Activated T-helper 1 cell treated with anti-CD3 and anti-CD28 coated beads, Interleukin-2, amount 50 U/mL, for 16 hours (primary cell): Measurements from ENCODE around the gene HSPB1.
A peak's percentile ranks its signal among the peaks of the same experiment; 100 is the strongest.
"Not testable (repeated sequence)": the region's sequence is repeated elsewhere in the genome, so short reads cannot be mapped to it uniquely, and the experiment has no call there.

Experiments used
- DNase-seq, 2 donors: peaks; one replicate each; pipeline ENCODE4 v3.0.0-alpha.2; 2020; ENCODE audit warnings: low read depth in 1 of 2, low spot score in 1 of 2

HSPB1 gene

DNA sequence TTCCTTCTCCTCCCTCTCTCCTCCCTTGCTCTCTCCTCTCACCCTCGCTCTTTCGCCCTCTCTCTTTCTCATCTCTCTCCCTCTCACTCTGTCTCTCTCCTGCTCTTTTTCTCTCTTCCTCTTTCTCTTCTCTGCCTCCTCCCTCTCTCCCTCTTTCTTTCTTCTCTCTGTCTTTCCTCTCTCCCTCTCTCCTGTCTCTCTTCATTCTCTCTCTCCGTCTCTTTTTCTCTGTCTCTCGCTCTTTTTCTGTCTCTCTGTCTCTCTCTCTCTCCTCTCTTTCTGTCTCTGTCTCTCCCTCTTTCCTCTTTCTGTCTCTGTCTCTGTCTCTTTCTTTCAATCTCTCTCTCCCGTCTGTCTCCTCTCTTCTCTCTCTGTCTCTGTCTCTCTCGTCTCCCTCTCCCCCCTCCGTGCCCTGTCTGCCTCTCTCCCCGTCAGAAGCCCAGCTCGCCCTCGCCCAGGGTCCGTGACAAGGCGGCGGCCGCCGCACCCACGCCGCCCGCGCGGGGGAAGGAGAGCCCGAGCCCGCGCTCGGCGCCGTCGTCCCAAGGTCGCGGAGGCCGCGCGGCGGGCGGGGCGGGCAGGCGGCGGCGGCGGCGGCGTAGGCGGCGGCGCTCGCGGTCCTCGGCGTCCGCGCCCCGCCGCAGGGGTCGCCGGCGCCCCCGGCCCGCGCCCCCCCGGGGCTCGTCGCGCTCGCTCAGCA is 21.3 kb upstream of the HSPB1 start:
- DNase-seq = no peak

DNA sequence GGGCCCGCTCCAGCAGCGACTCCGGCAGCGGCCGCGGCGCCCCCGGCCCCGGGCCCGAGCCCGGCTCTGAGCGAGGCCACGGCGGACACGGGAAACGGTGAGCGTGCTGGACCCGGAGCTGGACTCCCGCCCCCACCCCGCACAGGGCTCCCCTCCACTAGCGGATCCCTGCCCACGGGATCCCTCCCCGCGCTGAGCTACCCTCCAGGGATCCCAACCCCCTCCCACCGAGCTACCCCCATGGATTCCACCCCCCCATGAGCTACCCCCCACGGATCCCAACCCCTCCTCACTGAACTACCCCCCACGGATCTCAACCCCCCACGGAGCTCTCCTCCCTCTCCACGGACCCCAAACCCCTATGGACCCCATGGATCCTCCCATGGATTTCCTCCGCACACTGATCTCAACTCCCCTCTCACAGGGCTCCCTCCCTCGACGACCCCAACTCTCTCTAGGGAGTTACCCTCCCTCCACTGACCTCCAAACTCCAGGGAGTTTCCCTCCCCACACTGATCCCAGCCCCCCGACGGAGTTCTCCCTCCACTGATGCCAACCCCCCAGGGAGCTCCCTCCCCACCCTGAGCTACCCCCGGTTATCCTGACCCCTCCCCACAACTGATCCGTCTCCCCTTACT is 20.6 kb upstream of the HSPB1 start:
- no peak for DNase-seq

DNA sequence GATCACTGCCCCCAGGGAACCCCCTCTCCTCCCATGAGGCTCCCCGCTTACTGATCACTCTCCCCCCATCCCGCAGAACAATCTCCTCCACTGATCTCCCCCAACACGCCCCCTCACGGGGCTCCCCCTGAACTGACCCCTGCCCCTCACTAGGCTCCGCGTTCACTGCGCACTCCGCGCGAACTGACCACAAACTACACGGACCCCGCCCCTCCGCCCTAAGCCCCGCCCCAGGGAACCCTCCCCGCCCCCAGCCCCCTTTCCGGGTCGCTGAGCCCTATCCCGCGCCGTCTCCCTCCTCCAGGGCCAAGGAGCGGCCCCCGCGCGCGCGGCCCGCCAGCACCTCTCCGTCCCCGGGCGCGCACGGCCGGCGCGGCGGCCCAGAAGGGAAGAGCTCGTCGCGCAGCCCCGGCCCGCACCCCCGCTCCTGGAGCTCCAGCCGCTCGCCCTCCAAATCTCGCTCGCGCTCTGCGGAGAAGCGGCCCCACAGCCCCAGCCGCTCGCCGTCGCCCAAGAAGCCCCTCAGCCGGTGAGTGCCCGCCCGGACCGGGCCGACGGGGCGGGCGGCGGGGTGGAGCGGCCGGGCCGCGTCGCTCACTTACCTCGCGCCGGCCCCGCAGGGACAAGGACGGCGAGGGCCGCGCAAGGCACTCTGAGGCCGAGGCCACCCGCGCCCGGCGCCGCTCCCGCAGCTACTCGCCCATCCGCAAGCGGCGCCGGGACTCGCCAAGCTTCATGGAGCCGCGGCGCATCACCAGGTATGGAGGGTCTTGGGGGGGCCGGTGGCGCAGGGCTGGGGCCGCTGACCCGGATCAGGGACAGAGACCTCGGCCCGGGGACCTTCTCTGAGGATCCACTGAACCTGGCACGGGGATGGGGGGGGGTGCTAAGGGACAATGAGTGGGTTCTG is 19.9 kb upstream of the HSPB1 start:
- DNase-seq = no peak

DNA sequence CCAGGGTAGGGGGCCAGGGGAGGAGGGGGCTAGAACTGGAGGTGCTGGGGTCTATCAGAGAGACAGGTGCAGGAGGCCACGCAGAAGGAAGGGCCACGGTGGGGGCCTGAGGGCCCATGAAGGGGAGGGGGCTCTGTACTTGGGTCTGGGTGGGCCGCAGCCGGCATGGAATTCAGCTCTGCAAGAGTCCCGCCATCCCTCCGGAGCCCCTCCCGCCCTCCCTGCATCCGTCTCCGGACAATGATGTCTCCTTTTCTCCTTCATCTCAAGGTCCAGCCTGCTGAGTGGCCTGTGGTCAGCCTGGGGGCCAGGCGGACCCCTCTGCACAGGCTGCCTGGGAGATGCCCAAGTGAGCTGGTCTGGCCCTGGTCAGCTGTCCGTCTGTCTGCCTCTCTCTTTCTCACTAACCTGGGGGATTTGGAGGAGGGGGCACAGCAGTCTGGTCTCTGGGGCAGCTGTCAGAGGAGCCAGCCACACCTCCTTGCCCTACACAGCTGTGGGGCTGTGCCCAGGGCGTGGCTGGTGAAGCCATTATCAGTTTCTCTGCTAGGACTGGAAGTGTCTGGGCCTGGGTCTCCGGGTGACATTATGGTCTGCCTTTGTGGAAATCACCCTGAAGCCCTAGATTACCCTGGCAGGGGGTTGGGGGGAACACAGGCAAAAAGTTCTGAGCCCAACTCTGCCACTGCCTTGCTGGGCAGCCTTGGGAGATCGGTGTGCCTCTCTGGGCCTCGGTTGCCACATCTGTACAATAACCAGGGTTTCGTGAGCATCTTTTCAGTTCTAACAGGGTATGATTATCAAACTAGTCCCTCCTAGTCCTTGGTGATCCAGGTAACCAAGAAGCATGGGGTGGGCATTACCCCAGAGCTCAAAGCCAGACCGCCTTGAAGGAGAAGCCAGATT is 19.0 kb upstream of the HSPB1 start:
- DNase-seq = no peak

DNA sequence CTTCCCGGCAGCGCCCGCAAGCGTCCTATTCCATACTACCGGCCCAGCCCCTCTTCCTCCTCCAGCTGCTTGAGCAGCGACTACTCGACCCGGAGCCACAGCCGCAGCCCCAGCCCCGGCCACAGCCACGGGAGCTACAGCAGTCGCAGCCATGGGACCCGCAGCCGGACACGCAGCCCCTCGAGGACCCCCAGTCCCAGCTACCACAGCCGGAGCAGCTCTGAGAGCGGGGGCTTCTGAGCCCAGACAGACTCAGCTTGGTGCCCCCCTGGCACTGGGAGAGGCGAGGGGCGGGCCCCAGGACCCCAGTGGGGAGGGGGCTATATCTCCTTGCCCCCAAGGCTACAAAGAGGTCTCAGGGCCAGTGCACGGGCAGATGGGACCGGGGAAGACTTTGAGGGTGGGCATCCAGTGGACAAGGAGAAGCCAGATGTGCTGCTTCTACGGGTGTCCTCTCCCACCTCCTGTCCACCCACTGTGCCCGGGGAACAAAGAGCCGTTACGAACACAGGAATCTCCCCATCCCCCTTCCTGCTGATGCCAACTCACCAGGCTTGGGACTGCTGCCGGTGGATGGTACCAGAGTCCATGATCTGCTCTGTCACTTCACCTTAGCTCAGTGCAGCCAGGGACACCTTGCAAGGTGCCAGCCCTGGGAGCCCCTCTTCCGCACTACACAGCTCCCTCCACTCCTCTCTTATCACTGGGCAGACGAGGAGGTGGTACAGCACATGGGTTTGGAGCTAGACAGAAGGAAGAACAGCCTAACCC is 16.7 kb upstream of the HSPB1 start:
- DNase-seq = no peak

DNA sequence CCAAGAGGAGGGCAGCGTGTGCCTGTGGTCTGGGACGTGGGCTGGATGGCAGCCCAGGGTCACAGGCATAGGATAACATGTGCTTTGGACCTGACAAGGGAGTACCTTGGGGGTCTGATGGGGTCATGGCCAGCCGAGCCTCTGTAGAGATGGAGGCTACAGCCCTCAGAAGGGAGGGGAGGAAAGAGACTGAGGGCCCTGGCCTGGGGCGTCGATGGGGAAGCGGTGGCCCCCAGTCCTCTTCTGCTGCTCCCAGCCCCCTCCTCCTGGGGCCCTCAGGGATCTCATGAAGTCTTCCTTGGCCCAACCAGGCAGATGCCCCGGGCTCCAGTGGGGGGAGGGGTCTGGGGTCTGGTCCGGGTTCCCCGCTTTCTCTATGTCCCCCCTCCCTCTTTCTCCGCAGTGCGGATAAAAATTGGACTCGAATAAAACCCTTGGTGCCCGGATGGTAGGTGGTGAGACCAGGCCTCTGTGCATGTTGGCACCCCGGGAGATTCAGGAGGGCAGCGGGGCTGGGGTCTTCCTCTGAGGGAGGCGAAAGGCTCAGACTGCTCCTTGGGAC is 15.6 kb upstream of the HSPB1 start:
- no peak for DNase-seq

DNA sequence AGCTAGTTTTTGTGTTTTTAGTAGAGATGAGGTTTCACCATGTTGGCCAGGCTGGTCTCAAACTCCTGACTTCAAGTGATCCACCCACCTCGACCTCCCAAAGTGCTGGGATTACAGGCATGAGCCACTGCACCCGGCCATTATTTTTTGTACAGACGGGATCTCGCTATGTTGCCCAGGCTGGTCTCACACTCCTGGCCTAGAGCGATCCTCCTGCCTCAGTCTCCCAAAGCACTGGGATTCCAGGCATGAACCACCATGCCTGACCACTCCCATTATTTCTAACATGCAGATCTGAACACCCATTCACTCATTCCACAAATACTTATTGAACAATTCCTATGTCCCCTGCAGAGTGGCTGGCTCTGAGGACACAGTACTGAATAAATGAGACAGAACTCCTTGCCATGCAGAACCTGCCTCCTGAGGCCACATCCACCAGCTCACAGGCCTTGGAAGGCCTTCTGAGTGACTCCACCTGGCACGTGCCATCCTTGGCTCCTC is 11.6 kb upstream of the HSPB1 start:
- DNase-seq = not testable (repeated sequence)

DNA sequence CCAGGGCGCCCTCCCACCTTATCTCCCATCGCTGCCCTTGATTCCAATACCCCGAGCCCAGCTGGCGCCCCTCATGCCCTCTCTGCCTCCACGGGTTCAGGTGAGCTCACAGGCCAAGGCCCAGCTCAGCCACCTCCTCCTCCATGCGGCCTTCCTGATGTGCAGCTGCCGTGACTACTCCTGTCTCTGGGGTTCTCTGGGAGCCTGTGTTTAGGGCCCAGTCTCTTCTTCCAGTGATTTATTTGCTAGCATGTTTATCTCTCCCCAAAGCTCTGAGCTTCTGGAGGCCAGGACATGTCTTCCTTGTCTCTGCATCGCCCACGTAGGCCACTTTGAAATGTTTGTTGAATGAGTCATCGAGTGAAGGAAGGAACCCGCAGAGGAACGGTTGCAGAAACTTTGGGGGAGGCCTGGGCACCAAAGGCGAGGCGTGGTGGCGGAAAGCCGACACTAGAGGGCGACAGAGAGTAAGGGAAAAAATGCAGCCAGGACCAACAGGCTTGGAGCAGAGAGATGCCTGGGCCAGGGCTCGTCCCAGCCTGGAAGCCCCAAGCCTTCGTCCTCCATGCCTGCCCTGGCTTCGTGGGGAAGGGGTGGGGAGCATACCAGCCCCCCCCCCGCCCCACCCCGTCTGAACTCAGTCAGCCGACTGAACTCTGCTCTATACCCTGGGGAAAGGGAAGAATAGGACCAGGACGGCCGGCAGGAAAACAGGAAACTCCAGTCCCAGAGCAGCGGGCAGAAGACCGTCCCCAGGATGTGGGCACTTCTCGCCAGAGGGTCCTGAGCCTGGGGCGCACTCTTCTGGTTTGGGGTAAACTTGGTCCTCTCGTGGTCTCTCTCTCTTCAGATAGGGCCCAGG is 10.9 kb upstream of the HSPB1 start:
- DNase-seq = peak; percentile 76 to 77

DNA sequence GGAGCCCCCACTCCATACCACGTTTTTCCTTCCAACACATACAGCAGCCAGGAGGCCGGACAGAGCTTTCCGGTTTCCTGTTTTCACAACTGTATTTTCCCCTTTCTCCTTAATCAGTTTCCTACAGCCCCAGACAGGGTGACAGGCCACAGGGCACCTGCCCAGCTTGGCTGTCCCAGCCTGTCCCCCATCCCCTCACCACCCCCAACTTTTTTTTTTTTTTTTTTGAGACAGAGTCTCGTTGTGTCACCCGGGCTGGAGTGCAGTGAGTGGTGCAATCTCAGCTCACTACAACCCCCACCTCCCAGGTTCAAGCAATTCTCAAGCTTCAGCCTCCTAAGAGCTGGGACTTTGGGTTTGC is 10.3 kb upstream of the HSPB1 start:
- no peak for DNase-seq

DNA sequence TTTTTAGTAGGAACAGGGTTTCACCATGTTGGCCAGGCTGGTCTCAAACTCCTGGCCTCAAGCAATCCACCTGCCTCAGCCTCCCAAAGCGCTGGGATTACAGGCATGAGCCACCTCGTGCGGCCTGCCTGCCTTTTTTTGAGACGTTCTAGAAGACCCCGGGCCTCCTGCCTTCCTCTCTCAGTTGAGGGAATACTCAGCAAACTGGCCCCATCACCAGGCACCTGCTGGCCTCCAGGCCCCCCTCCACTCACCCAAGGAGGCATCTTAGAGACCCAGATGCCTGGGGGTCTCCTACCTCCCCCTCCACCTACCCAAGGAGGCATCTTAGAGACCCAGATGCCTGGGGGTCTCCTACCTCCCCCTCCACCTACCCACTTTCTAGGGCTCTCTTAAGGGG is 9.6 kb upstream of the HSPB1 start:
- not testable (repeated sequence) for DNase-seq

DNA sequence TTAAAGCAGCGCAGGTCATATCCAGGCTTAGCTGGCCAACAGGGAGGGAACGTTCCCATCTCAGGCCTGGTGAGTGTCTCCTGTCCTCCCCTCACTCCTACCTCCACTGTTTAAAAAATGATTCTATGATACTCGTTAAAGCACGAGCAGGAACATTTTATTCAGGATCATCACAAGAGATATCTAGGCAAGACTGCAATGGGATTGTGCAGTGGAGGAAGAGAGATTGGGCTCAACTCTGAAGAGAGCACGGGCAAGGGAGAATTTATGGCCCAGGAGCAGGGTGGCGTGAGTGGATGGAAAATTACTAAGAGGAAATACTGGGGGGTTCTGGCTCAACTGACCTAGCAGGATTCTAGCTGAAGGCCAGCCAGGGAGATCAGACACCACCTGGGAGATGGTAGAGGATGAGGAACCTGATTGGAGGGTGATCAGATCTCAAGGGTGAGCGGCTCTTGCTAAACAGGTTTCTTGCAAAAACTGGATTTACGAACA is 9.0 kb upstream of the HSPB1 start:
- no peak for DNase-seq

DNA sequence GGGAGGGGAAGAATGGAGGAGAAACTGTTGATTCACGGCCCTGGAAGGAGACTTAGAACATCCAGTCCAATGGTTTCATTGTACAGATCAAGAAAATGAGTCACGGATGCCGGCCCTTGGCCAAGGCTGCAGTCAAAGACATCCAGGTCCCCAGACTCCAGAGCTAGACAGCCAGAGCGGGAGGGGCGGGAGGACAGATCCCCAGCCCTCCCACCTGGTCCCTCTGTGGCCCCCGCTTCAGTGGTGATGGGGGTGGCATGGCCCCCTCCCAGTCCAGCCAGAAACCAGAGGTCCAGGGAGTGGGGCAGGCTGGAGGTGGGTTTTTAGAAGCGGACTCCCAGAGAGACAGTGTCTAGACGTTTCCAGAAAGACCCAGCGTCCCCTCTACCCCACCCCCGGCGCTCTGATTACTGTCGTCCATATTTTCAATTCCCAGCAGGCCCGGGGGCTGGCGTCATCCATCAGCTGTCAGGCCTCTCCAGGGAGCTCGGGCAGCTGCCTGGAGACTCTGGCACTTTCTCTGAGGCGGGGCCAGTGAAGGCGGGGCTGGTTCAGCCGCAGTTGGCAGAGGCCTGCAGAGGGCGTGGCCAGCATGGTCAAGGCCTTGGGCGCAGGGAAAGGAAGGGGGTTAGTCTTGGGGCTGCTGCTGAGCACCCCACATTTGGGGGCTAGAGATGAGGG is 8.0 kb upstream of the HSPB1 start:
- DNase-seq = no peak

DNA sequence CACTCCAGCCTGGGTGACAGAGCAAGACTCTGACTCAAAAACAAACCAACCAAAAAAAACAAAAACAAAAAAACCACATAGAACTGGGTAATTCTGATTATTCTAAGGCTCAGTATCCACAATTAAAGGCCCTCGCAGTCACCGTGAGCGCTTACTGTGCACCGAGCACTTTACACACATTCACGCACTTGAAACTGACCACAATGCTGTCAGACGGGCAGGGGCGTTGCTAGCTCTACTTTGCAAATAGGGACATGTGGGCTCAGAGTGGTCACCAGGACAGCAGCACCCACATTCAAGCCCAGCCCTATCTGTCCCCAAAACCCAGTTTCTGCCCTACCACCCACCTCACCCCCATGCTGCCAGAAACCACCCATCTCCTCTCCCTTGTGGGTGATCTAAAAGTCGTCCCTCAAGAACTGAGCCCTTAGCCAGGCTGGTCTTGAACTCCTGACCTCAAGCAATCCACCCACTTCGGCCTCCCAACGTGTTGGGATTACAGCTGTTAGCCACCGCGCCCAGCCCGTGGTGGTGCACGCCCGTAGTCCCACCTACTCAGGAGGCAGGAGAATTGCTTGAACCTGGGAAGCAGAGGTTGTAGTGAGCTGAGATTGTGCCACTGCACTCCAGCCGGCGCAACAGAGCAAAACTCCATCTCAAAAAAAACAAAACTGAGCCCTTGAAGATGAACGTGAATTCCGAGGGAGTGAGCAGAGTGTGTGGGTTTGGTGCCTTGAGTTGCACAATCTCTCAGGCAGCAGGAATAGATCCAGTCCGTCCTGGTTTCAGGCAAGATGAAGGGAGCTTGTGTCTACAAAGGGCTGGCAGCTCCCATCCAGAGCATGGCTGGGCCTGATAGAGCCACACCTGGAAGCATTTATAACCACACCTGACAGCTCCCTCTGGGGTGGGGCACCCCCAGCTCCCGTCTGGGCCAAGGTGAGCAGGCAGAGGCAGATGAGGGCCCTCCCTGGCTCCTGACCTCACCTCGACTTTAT is 5.4 kb upstream of the HSPB1 start:
- no peak for DNase-seq

DNA sequence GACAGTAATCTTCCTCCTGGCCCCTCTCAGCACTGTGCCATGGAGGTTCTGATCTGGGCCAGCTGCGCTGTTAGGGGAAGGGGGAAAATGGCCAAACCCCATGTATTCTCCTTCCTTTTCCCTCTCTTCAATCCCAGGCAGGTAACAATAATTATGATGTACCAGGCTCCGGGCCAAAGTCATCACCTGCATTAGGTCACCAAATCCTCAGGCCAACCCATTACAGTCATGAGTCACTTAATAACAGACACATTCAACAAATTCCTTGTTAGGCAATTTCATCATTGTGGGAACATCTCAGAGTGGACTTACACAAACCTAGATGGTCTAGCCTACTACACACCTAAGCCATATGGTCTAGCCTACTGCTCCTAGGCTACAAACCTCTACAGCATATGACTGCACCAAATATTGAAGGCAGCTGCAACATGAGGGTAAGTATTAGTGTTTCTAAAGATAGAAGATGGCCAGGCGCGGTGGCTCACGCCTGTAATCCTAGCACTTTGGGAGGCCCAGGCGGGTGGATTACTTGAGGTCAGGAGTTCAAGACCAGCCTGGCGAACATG is 2.2 kb upstream of the HSPB1 start:
- no peak for DNase-seq

DNA sequence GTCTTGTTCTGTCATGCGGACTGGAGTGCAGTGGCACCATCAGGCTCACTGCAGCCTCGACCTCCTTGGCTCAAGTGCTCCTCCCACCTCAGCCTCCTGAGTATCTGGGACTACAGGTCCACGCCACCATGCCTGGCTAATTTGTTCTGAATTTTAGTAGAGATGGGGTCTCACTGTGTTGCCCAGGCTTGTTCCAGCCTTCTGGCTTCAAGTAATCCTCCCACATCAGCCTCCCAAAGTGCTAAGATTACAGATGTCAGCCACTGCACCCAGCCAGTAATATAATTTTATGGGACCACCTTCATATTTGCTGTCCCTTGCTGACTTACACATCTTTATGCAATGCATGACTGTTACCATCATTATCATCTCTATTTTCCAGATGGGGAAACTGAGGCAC is 1.5 kb upstream of the HSPB1 start:
- no peak for DNase-seq
